HepG2 (cell line): ENCODE measurements around the gene GRM1. TPM values are rescaled to one million over a fixed set of nuclear protein-coding genes. Genes with fewer than 3 reads are reported as not detected.

Source experiments
- ATAC-seq: fragments of 200-7000 bp; cut with Tn5 transposase; 3 replicates; pipeline ENCODE4 v1.9.1; 2020; ENCODE audit warnings: mild to moderate bottlenecking, moderate library complexity
- BruUV-seq: library from RNA; stranded (reverse); fragments of 400-500 nt; replicated peaks from 2 replicates; lab custom pipeline; 2021; lab: Mats Ljungman, UMichigan
- CTCF ChIA-PET: fragments of 300-600 bp; formaldehyde crosslinking; extraction: SDS; loops from one replicate; lab custom pipeline; 2021; ENCODE audit warnings: low total read pairs, inconsistent platforms, low intra/inter-chr PET ratio; lab: Yijun Ruan, JAX
- POLR2A ChIA-PET: fragments of 350-600 bp; sonication (Branson Sonifier 250); formaldehyde crosslinking; loops from one replicate; lab custom pipeline; 2020; ENCODE audit warnings: antibody characterized with exemption, inconsistent platforms; lab: Yijun Ruan, JAX
- DNase-seq: peaks from one replicate; pipeline ENCODE4 v3.0.0-alpha.2; 2015; ENCODE audit warnings: low spot score
- FAIRE-seq: peaks from 3 replicates; lab custom pipeline; 2011; peaks lifted over from hg19 to GRCh38; lab: Jason Lieb, UNC
- H2AFZ ChIP-seq: one replicate; pipeline ENCODE4 v1.6.1; 2011; ENCODE audit warnings: low read length, inconsistent platforms
- H3K27ac ChIP-seq: fragments of 300-600 bp; 3 replicates; pipeline ENCODE4 v1.8.0; 2011; ENCODE audit warnings: mixed run types, mild to moderate bottlenecking, mixed read lengths, low read length, inconsistent platforms; ENCODE audit not compliant: insufficient read depth; ENCODE audit errors: extremely low read length
- H3K27me3 ChIP-seq, 2 experiments: fragments of 200-600 bp in 1 of 2; 2 replicates in 1 of 2; 3 replicates in 1 of 2; pipeline versions ENCODE4 v1.6.0 to v1.8.0; 2011; ENCODE audit warnings: low read length in 2 of 2, mild to moderate bottlenecking in 2 of 2, moderate library complexity in 2 of 2, inconsistent platforms in 1 of 2; ENCODE audit not compliant: insufficient read depth in 2 of 2, control insufficient read depth in 1 of 2
- H3K36me3 ChIP-seq, 2 experiments: fragments of 200-600 bp in 1 of 2; replicated peaks in 1 of 2; 2 replicates in 1 of 2; 3 replicates in 1 of 2; pipeline versions ENCODE4 v1.5.1 to v1.8.0; 2011; ENCODE audit warnings: low read length in 2 of 2, inconsistent platforms in 1 of 2; ENCODE audit not compliant: insufficient read depth in 2 of 2, control insufficient read depth in 1 of 2
- H3K4me1 ChIP-seq: 2 replicates; pipeline ENCODE4 v1.5.1; 2012; ENCODE audit warnings: low read length, inconsistent platforms; ENCODE audit not compliant: insufficient read depth
- H3K4me2 ChIP-seq: 2 replicates; pipeline ENCODE4 v1.6.0; 2011; ENCODE audit warnings: low read depth, low read length, inconsistent platforms
- H3K4me3 ChIP-seq, 3 experiments: fragments of 200-600 bp in 1 of 3; sonication (generic), shearing (Covaris generic) in 1 of 3; replicated peaks in 1 of 3; 2 replicates each; pipeline ENCODE4 v1.5.1; 2011 to 2016; ENCODE audit warnings: low read length in 3 of 3, inconsistent platforms in 2 of 3, low read depth in 2 of 3, mild to moderate bottlenecking in 2 of 3, control low read depth in 1 of 3, mixed read lengths in 1 of 3; ENCODE audit not compliant: insufficient read depth in 1 of 3
- H3K79me2 ChIP-seq: one replicate; pipeline ENCODE4 v1.6.1; 2011; ENCODE audit warnings: low read length, inconsistent platforms; ENCODE audit not compliant: insufficient read depth
- H3K9ac ChIP-seq: 2 replicates; pipeline ENCODE4 v1.6.0; 2011; ENCODE audit warnings: mild to moderate bottlenecking, low read depth, low read length, inconsistent platforms; ENCODE audit not compliant: insufficient read depth
- H3K9me3 ChIP-seq: 2 replicates; pipeline ENCODE4 v1.5.1; 2012; ENCODE audit warnings: mild to moderate bottlenecking, low read length
- H4K20me1 ChIP-seq: 2 replicates; pipeline ENCODE4 v1.6.0; 2011; ENCODE audit warnings: inconsistent platforms, mild to moderate bottlenecking, low read length, moderate library complexity; ENCODE audit not compliant: insufficient read depth
- FOXJ3 ChIP-seq: sonication (generic); formaldehyde crosslinking; IDR thresholded peaks from 2 replicates; pipeline ENCODE4 v1.4.0; 2020; ENCODE audit warnings: missing genetic modification reagents, mild to moderate bottlenecking, borderline replicate concordance
- HNF4G ChIP-seq, 2 experiments: sonication (generic) in 1 of 2; formaldehyde crosslinking in 1 of 2; IDR thresholded peaks; 2 replicates each; pipeline versions ENCODE4 v1.4.0 to v1.6.1; 2011 to 2020; ENCODE audit warnings: borderline replicate concordance in 2 of 2, low read depth in 2 of 2, mild to moderate bottlenecking in 2 of 2, low read length in 1 of 2, missing genetic modification reagents in 1 of 2, moderate library complexity in 1 of 2
- PAX8 ChIP-seq: sonication (generic); formaldehyde crosslinking; IDR thresholded peaks from 2 replicates; pipeline ENCODE4 v1.8.0; 2022; ENCODE audit warnings: mild to moderate bottlenecking, missing genetic modification reagents, borderline replicate concordance
- RARA ChIP-seq: IDR thresholded peaks from 2 replicates; pipeline ENCODE4 v1.6.1; 2016; ENCODE audit warnings: missing genetic modification reagents, missing compliant biosample characterization
- RFX3 ChIP-seq: IDR thresholded peaks from 2 replicates; pipeline ENCODE4 v1.6.1; 2016; ENCODE audit warnings: missing biosample characterization, missing genetic modification reagents
- RFXAP ChIP-seq: sonication (generic); formaldehyde crosslinking; IDR thresholded peaks from 2 replicates; pipeline ENCODE4 v1.4.0; 2020; ENCODE audit warnings: missing genetic modification reagents, borderline replicate concordance
- U2AF1 ChIP-seq: fragments of 200-400 bp; formaldehyde crosslinking; optimal IDR thresholded peaks from 2 replicates; pipeline ENCODE3; 2017; ENCODE audit warnings: mild to moderate bottlenecking, low read depth, low read length
- ZBTB21 ChIP-seq: sonication (generic); formaldehyde crosslinking; IDR thresholded peaks from 2 replicates; pipeline ENCODE4 v1.4.0; 2020; ENCODE audit warnings: missing genetic modification reagents
- ZNF274 ChIP-seq: sonication (generic); formaldehyde crosslinking; IDR thresholded peaks from 2 replicates; pipeline ENCODE4 v1.5.1; 2020; ENCODE audit warnings: mild to moderate bottlenecking, missing genetic modification reagents
- ZNF788 ChIP-seq: sonication (generic); formaldehyde crosslinking; IDR thresholded peaks from 2 replicates; pipeline ENCODE4 v1.5.0; 2020; ENCODE audit warnings: mild to moderate bottlenecking, missing genetic modification reagents, borderline replicate concordance
- WGBS: methylation state at CpG from one replicate; pipeline ENCODE4 v1.1.6; 2017; ENCODE audit warnings: low lambda C conversion rate; 5-methylcytosine and 5-hydroxymethylcytosine counted together
- in situ Hi-C: cut with HindIII; loops from 2 replicates; pipeline ENCODE4 v1.10.0; 2017; ENCODE audit warnings: low pct_unique_long_range_greater_than_20kb; ENCODE audit not compliant: extremely low pct_ligation_motif_present
- intact Hi-C: fragments of 100-400 bp; cut with micrococcal nuclease; formaldehyde crosslinking; loops from one replicate; pipeline ENCODE4 v1.10.0; 2022; ENCODE audit not compliant: unreplicated experiment
- polyA plus RNA-seq, 8 experiments: library from polyadenylated mRNA; depleted of rRNA in 3 of 8; stranded (reverse) in 7 of 8; unstranded in 1 of 8; fragments of >200 nt; fragmentation: Illumina TruSeq in 4 of 8; extraction: Trizol in 4 of 8; gene quantifications; 2 replicates each; pipeline versions ENCODE4 v1.2.1 to v1.2.3, GENCODE V29; 2011 to 2016; ENCODE audit warnings: low read depth in 4 of 8, missing spikeins in 1 of 8, mixed read lengths in 1 of 8; ENCODE audit not compliant: insufficient read depth in 1 of 8
- total RNA-seq, 5 experiments: library from RNA; depleted of rRNA; stranded (reverse); fragments of >200 nt; fragmentation: Illumina TruSeq; extraction: Trizol; gene quantifications; 2 replicates each; pipeline ENCODE4 v1.2.3, GENCODE V29; 2016; ENCODE audit warnings: low read depth in 1 of 5
- TF ChIP-seq, protein P1 (sequence below): sonication (generic); IDR thresholded peaks from 2 replicates; pipeline ENCODE4 v1.6.1; 2016; ENCODE audit warnings: low read depth, borderline replicate concordance
- TF ChIP-seq, protein P2 (sequence below): sonication (generic); formaldehyde crosslinking; IDR thresholded peaks from 2 replicates; pipeline ENCODE4 v1.4.0; 2020; ENCODE audit warnings: mild to moderate bottlenecking, missing genetic modification reagents

Gene GRM1
- total and polyA plus RNA-seq, 2 of the 13 experiments (the other 11 are each of a cell fraction or from before 2014, with no cell fraction given), result 0.09 TPM; not detected in 1

DNA sequence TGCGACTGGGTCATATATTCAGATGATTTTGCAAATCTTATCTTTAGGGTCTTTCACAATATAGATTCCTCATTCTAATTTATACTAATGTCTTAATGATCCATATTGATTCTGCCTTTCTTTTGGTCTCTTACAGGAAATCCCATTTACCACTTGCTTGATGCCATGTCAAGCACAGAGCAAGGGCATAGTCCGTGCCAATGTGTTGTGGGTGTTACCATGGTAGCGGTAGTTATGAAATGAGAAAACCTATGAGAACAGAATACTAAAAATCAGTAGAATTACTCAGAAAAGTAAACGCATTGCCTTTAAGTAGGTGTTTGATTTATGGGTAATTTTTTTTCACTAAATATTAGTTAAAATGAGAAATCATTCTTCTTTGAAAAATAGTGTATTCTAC is 360.9 kb downstream of the GRM1 start (continued):
- TF ChIP-seq, protein P1, sequence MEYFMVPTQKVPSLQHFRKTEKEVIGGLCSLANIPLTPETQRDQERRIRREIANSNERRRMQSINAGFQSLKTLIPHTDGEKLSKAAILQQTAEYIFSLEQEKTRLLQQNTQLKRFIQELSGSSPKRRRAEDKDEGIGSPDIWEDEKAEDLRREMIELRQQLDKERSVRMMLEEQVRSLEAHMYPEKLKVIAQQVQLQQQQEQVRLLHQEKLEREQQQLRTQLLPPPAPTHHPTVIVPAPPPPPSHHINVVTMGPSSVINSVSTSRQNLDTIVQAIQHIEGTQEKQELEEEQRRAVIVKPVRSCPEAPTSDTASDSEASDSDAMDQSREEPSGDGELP, result no peak
- TF ChIP-seq ZNF788 (CRISPR knock-in tag), result no peak

DNA sequence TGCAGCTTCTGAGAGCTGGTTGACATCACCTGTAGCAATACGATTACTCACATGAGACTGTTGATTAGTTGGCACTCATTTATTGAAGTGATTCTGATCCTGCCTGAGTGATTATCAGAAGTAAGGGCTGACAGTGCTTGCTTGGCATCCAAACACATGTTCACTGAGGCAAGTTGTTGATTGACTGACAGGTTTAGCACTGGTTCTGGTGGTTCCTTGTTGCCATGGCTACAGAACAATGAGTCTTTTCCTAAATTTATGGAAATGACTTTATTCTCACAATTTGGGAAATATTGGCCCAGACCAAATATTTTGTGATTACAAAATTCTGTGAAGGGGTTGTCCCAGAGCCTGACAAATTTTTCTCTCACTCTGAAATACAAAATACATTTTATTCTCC is 368.8 kb downstream of the GRM1 start:
- H3K4me3 ChIP-seq, result no peak overlapping the region
- H3K4me2 ChIP-seq, result no peak overlapping the region
- H3K9me3 ChIP-seq, result no peaks in the 10 kb centered on the region
- H3K9ac ChIP-seq, result no peak overlapping the region
- H3K36me3 ChIP-seq, result no peaks in the 10 kb centered on the region
- DNase-seq, result no peak
- FAIRE-seq, result no peak
- H3K27me3 ChIP-seq, result no peaks in the 10 kb centered on the region
- H4K20me1 ChIP-seq, result no peaks in the 10 kb centered on the region
- POLR2A ChIA-PET, result no interaction called here
- in situ Hi-C loops, result no loop called here
- TF ChIP-seq FOXJ3 (CRISPR knock-in tag) (no peak), RFXAP (CRISPR knock-in tag) (no peak), PAX8 (CRISPR knock-in tag) (no peak), ZNF274 (no peak), ZBTB21 (no peak), U2AF1 (no peak), HNF4G (IDR thresholded peaks at IDR 0.05; ENCODE audit: borderline replicate concordance, low read depth, low read length) (no peak), HNF4G (CRISPR knock-in tag; IDR thresholded peaks at IDR 0.05; ENCODE audit: borderline replicate concordance, low read depth) (no peak), RARA (CRISPR knock-in tag) (no peak), RFX3 (CRISPR knock-in tag) (no peak)
- TF ChIP-seq, protein P2, sequence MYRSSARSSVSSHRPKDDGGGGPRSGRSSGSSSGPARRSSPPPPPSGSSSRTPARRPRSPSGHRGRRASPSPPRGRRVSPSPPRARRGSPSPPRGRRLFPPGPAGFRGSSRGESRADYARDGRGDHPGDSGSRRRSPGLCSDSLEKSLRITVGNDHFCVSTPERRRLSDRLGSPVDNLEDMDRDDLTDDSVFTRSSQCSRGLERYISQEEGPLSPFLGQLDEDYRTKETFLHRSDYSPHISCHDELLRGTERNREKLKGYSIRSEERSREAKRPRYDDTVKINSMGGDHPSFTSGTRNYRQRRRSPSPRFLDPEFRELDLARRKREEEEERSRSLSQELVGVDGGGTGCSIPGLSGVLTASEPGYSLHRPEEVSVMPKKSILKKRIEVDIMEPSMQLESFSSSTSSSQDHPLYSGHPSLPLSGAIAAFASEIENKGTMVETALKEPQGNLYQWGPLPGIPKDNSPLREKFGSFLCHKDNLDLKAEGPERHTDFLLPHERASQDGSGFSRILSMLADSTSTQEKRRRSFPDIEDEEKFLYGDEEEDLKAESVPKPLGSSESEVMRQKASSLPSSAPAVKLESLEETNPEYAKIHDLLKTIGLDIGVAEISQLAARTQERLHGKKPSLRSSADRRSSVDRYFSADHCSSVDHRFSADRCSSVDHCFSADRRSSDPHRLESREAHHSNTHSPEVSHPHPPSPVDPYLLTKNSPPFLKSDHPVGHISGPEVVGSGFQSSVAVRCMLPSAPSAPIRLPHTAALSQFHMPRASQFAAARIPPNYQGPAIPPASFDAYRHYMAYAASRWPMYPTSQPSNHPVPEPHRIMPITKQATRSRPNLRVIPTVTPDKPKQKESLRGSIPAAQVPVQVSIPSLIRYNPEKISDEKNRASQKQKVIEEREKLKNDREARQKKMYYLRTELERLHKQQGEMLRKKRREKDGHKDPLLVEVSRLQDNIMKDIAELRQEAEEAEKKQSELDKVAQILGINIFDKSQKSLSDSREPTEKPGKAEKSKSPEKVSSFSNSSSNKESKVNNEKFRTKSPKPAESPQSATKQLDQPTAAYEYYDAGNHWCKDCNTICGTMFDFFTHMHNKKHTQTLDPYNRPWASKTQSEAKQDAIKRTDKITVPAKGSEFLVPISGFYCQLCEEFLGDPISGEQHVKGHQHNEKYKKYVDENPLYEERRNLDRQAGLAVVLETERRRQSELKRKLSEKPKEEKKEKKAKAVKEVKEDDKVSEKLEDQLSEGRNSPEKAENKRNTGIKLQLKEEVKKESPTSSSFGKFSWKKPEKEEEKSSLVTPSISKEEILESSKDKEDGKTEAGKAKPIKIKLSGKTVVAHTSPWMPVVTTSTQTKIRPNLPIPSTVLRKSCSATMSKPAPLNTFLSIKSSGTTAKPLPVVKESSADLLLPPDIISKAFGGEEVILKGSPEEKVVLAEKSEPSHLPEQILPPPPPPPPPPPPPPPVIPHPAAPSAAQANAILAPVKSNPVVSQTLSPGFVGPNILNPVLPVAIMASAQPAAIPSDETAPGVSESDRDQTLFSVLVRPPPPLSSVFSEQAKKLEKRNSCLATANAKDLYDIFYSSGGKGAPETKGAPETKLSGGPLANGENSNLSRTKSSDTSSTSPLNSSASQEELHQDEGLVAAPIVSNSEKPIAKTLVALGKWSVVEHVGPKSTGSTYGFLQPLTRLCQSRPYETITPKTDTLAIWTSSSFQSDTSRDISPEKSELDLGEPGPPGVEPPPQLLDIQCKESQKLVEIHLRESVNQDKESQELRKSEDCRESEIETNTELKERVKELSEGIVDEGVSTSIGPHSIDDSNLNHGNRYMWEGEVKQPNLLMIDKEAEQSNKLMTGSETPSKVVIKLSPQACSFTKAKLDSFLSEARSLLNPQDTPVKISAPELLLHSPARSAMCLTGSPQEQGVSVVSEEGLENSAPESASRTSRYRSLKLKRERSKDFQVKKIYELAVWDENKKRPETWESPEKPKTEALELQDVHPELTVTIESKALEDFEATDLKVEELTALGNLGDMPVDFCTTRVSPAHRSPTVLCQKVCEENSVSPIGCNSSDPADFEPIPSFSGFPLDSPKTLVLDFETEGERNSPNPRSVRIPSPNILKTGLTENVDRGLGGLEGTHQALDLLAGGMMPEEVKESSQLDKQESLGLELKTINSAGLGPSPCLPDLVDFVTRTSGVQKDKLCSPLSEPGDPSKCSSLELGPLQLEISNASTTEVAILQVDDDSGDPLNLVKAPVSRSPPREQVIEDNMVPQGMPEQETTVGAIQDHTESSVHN (CRISPR knock-in tag), result no peak
- intact Hi-C loops, result no loop called here
- H3K27ac ChIP-seq, result no peak overlapping the region
- WGBS, result 91% methylated on average over 1 of the region's 1 CpG
- no peak for ATAC-seq
- no TSS peak for BruUV-seq
- CTCF ChIA-PET, result no interaction called here
- H2AFZ ChIP-seq, result no peak overlapping the region
- H3K79me2 ChIP-seq, result no peaks in the 10 kb centered on the region
- no peaks in the 10 kb centered on the region for H3K4me1 ChIP-seq
